ENCODE results near the gene INO80C.

DNA sequence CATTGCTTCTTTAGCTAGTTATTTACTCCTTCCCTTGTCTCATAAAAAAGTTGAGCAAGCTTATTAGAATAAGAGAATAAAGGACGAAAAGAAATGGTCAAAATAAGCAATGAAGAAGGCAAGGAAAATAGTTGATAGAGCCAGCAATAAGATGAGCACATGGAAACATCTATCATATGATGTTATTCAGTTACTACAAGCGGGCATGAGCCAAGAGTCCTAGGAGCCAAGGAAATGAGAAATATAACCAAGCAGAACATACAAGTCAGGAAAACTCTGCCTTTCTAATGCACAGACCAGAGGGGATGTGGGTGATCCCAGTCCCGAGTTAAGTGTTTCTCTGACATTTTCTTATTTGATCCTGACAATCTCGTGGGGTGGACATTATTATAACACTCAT lies 33.9 kb downstream of the INO80C start:
- TF ChIP-seq CTCF (IDR thresholded peaks at IDR 0.05; ENCODE audit: low read length), result no peak
- no peak for TF ChIP-seq EZH2 (optimal IDR thresholded peaks at IDR 0.05; ENCODE audit: low read depth, low read length)
- no peak for TF ChIP-seq EZH2phosphoT487 (IDR thresholded peaks at IDR 0.05; ENCODE audit: low read length)
